ENCODE results near the gene UBXN10. TPM values are rescaled to one million over a fixed set of nuclear protein-coding genes. Genes with fewer than 3 reads are reported as not detected.

The UBXN10 gene
- 1.6 TPM for polyA plus RNA-seq (2013, experiment 1 of 2)
- 1.6 TPM for polyA plus RNA-seq (2013, experiment 2 of 2)

GRCh38 chr1:20185834-20186782 is at the start of gene UBXN10, which contains the start of gene PLA2G2C:
UBXN10 (plus strand) TSS chr1:20186096; CDS start chr1:20190562, 4,466 bp downstream.
PLA2G2C (minus strand) TSS chr1:20186518; CDS start chr1:20177363, 9,155 bp downstream.
- WGBS, 2 experiments (ENCODE audit: insufficient coverage in 2 of 2): 0 to 3% methylated on average over 30 to 37 of the region's 52 CpGs
- Histone ChIP-seq H3K4me3 (ENCODE audit: extremely low read depth, insufficient read depth, low read length, poor library complexity, severe bottlenecking) (peak within 1 kb of the TSS; percentile 47), H3K4me1 (ENCODE audit: control insufficient read depth, insufficient read depth, low read length, poor library complexity, severe bottlenecking) (peaks cover 27% of the 10 kb centered on the region), H3K27ac (ENCODE audit: low read depth, low read length, severe bottlenecking) (peak within 1 kb of the TSS; percentile 93), H3K36me3 (ENCODE audit: control insufficient read depth, insufficient read depth, low read length) (no peaks in the 10 kb centered on the region), H3K9me3 (ENCODE audit: control insufficient read depth, low read length) (peaks cover 5% of the 10 kb centered on the region)

- Histone ChIP-seq H3K4me3 (ENCODE audit: extremely low read depth, insufficient read depth, low read length, poor library complexity, severe bottlenecking) (no peak overlapping the region), H3K27ac (ENCODE audit: low read depth, low read length, severe bottlenecking) (no peak overlapping the region), H3K36me3 (ENCODE audit: control insufficient read depth, insufficient read depth, low read length) (no peaks in the 10 kb centered on the region), H3K4me1 (ENCODE audit: control insufficient read depth, insufficient read depth, low read length, poor library complexity, severe bottlenecking) (no peaks in the 10 kb centered on the region), H3K9me3 (ENCODE audit: control insufficient read depth, low read length) (no peaks in the 10 kb centered on the region)
- 85 to 96% methylated on average over 3 of the region's 3 CpGs for WGBS, 2 experiments (ENCODE audit: insufficient coverage in 2 of 2)
Measured at GRCh38 chr1:20136249-20136648, 49.6 kb upstream of the UBXN10 start.

- H3K9me3 ChIP-seq (ENCODE audit: control insufficient read depth, low read length): no peaks in the 10 kb centered on the region
- no peak overlapping the region for H3K27ac ChIP-seq (ENCODE audit: low read depth, low read length, severe bottlenecking)
- no peaks in the 10 kb centered on the region for H3K4me1 ChIP-seq (ENCODE audit: control insufficient read depth, insufficient read depth, low read length, poor library complexity, severe bottlenecking)
- H3K4me3 ChIP-seq (ENCODE audit: extremely low read depth, insufficient read depth, low read length, poor library complexity, severe bottlenecking): no peak overlapping the region
- H3K36me3 ChIP-seq (ENCODE audit: control insufficient read depth, insufficient read depth, low read length): no peaks in the 10 kb centered on the region
- 86 to 88% methylated on average over 2 to 4 of the region's 4 CpGs for WGBS, 2 experiments (ENCODE audit: insufficient coverage in 2 of 2)
Measured at GRCh38 chr1:20137055-20137454, 48.8 kb upstream of the UBXN10 start.

- no peak overlapping the region for H3K27ac ChIP-seq (ENCODE audit: low read depth, low read length, severe bottlenecking)
- H3K36me3 ChIP-seq (ENCODE audit: control insufficient read depth, insufficient read depth, low read length): no peaks in the 10 kb centered on the region
- WGBS, 2 experiments (ENCODE audit: insufficient coverage in 2 of 2): 100% methylated on average over 1 of the region's 1 CpG; no CpG with 5 or more reads in 1 of the 2 experiments
Measured at GRCh38 chr1:20137604-20138003, 48.3 kb upstream of the UBXN10 start.

GRCh38 chr1:20138346-20138745 is 47.5 kb upstream of the UBXN10 start:
- H3K36me3 ChIP-seq (ENCODE audit: control insufficient read depth, insufficient read depth, low read length): no peaks in the 10 kb centered on the region
- H3K4me1 ChIP-seq (ENCODE audit: control insufficient read depth, insufficient read depth, low read length, poor library complexity, severe bottlenecking): no peaks in the 10 kb centered on the region
- no peak overlapping the region for H3K4me3 ChIP-seq (ENCODE audit: extremely low read depth, insufficient read depth, low read length, poor library complexity, severe bottlenecking)
- H3K9me3 ChIP-seq (ENCODE audit: control insufficient read depth, low read length): no peaks in the 10 kb centered on the region
- H3K27ac ChIP-seq (ENCODE audit: low read depth, low read length, severe bottlenecking): no peak overlapping the region
- 89 to 90% methylated on average over 3 to 6 of the region's 6 CpGs for WGBS, 2 experiments (ENCODE audit: insufficient coverage in 2 of 2)

More at GRCh38 chr1:20137604-20138003, 48.3 kb upstream of the UBXN10 start:
- H3K4me1 ChIP-seq (ENCODE audit: control insufficient read depth, insufficient read depth, low read length, poor library complexity, severe bottlenecking): no peaks in the 10 kb centered on the region
- H3K4me3 ChIP-seq (ENCODE audit: extremely low read depth, insufficient read depth, low read length, poor library complexity, severe bottlenecking): no peak overlapping the region
- no peaks in the 10 kb centered on the region for H3K9me3 ChIP-seq (ENCODE audit: control insufficient read depth, low read length)

GRCh38 chr1:20138961-20139550 is 46.8 kb upstream of the UBXN10 start, which contains the start of gene PLA2G2F:
PLA2G2F (plus strand) TSS chr1:20139323; CDS start chr1:20139428, 105 bp downstream.
- H3K9me3 ChIP-seq (ENCODE audit: control insufficient read depth, low read length): no peaks in the 10 kb centered on the region
- H3K36me3 ChIP-seq (ENCODE audit: control insufficient read depth, insufficient read depth, low read length): no peaks in the 10 kb centered on the region
- no peak within 1 kb of the TSS for H3K27ac ChIP-seq (ENCODE audit: low read depth, low read length, severe bottlenecking)
- no peaks in the 10 kb centered on the region for H3K4me1 ChIP-seq (ENCODE audit: control insufficient read depth, insufficient read depth, low read length, poor library complexity, severe bottlenecking)
- no peak within 1 kb of the TSS for H3K4me3 ChIP-seq (ENCODE audit: extremely low read depth, insufficient read depth, low read length, poor library complexity, severe bottlenecking)
- WGBS, 2 experiments (ENCODE audit: insufficient coverage in 2 of 2): 91 to 96% methylated on average over 5 to 6 of the region's 9 CpGs

- no peaks in the 10 kb centered on the region for H3K4me1 ChIP-seq (ENCODE audit: control insufficient read depth, insufficient read depth, low read length, poor library complexity, severe bottlenecking)
- no peak overlapping the region for H3K4me3 ChIP-seq (ENCODE audit: extremely low read depth, insufficient read depth, low read length, poor library complexity, severe bottlenecking)
- H3K36me3 ChIP-seq (ENCODE audit: control insufficient read depth, insufficient read depth, low read length): no peaks in the 10 kb centered on the region
- H3K9me3 ChIP-seq (ENCODE audit: control insufficient read depth, low read length): no peaks in the 10 kb centered on the region
- no peak overlapping the region for H3K27ac ChIP-seq (ENCODE audit: low read depth, low read length, severe bottlenecking)
- 92 to 96% methylated on average over 11 to 12 of the region's 13 CpGs for WGBS, 2 experiments (ENCODE audit: insufficient coverage in 2 of 2)
Measured at GRCh38 chr1:20139776-20140612, 45.9 kb upstream of the UBXN10 start.

- 88 to 92% methylated on average over 6 to 9 of the region's 9 CpGs for WGBS, 2 experiments (ENCODE audit: insufficient coverage in 2 of 2)
- no peak overlapping the region for H3K4me3 ChIP-seq (ENCODE audit: extremely low read depth, insufficient read depth, low read length, poor library complexity, severe bottlenecking)
Measured at GRCh38 chr1:20141001-20141400, 44.9 kb upstream of the UBXN10 start.

GRCh38 chr1:20141466-20141865 is 44.4 kb upstream of the UBXN10 start:
- Histone ChIP-seq H3K36me3 (ENCODE audit: control insufficient read depth, insufficient read depth, low read length) (no peaks in the 10 kb centered on the region), H3K4me1 (ENCODE audit: control insufficient read depth, insufficient read depth, low read length, poor library complexity, severe bottlenecking) (no peaks in the 10 kb centered on the region), H3K4me3 (ENCODE audit: extremely low read depth, insufficient read depth, low read length, poor library complexity, severe bottlenecking) (no peak overlapping the region), H3K27ac (ENCODE audit: low read depth, low read length, severe bottlenecking) (no peak overlapping the region), H3K9me3 (ENCODE audit: control insufficient read depth, low read length) (no peaks in the 10 kb centered on the region)
- WGBS, 2 experiments (ENCODE audit: insufficient coverage in 2 of 2): 80 to 88% methylated on average over 5 to 7 of the region's 7 CpGs

More at GRCh38 chr1:20141001-20141400, 44.9 kb upstream of the UBXN10 start:
- H3K27ac ChIP-seq (ENCODE audit: low read depth, low read length, severe bottlenecking): no peak overlapping the region
- no peaks in the 10 kb centered on the region for H3K36me3 ChIP-seq (ENCODE audit: control insufficient read depth, insufficient read depth, low read length)
- H3K9me3 ChIP-seq (ENCODE audit: control insufficient read depth, low read length): no peaks in the 10 kb centered on the region
- H3K4me1 ChIP-seq (ENCODE audit: control insufficient read depth, insufficient read depth, low read length, poor library complexity, severe bottlenecking): no peaks in the 10 kb centered on the region

All from mesodermal cell (in vitro differentiated cells).